ENCODE measurements around the gene SHCBP1L.
"Not testable (repeated sequence)": the region's sequence is repeated elsewhere in the genome, so short reads cannot be mapped to it uniquely, and the experiment has no call there.

SHCBP1L gene

DNA sequence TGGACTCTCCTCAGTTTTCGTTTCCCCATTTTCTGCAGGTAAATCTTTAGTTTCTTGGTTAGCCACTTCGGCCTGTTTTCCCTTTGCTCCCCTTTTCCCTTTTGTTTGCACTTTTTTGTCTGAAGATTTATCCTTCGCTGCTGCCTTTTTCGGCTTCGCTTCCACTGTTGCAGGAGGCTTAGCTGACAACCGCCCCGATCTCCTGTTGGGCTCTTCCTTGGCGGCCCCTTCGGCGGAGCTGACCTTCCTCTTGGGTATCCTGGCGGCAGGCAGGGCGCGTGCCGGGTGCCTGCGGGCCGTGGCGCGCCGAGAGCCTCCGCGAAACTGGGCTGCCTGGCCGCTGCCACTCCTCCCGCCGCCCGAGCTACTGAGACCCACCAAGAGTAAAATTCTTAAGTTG, 10.8 kb downstream of the SHCBP1L start:
- H3K18ac ChIP-seq (ENCODE audit: low read length); H3K79me1 ChIP-seq (ENCODE audit: low read depth, low read length); H3K9ac ChIP-seq (ENCODE audit: low read depth, low read length, poor library complexity); H3K9me3 ChIP-seq (replicated peaks in 1 of 2; ENCODE audit: control insufficient read depth in 2 of 2, insufficient read depth in 1 of 2, low read depth in 1 of 2, low read length in 2 of 2); H4K91ac ChIP-seq (ENCODE audit: low read depth, low read length, poor library complexity); H3K4ac ChIP-seq (ENCODE audit: low read length); H3K4me1 ChIP-seq (ENCODE audit: control insufficient read depth in 2 of 2, insufficient read depth in 1 of 2, low read depth in 1 of 2, low read length in 2 of 2); H4K8ac ChIP-seq (ENCODE audit: low read depth, low read length); H3K36me3 ChIP-seq (replicated peaks in 1 of 2; ENCODE audit: control insufficient read depth in 2 of 2, insufficient read depth in 2 of 2, low read length in 2 of 2); H2BK120ac ChIP-seq (ENCODE audit: low read depth, low read length); H2BK5ac ChIP-seq (ENCODE audit: low read length); H2BK15ac ChIP-seq (ENCODE audit: low read length); H3K14ac ChIP-seq (ENCODE audit: low read length); H3K23ac ChIP-seq (ENCODE audit: low read depth, low read length, poor library complexity); H3K4me2 ChIP-seq (ENCODE audit: insufficient read depth, low read length, poor library complexity, severe bottlenecking); H2AK5ac ChIP-seq (ENCODE audit: low read depth, low read length); H3K27ac ChIP-seq (replicated peaks; ENCODE audit: low read length); H3K4me3 ChIP-seq (ENCODE audit: low read length in 2 of 2); H2BK12ac ChIP-seq (ENCODE audit: low read length): not testable (repeated sequence)
- WGBS, 2 donors (ENCODE audit: extremely low coverage in 2 of 2, insufficient read length in 2 of 2, insufficient replicate concordance in 1 of 2): no CpG with 5 or more reads among the region's 25 CpGs
- H2AFZ ChIP-seq (ENCODE audit: low read length): peak overlapping the region; percentile 74
- peak; percentile 32 for DNase-seq (ENCODE audit: low spot score)
- H3K27me3 ChIP-seq (ENCODE audit: control insufficient read depth in 3 of 3, insufficient read depth in 3 of 3, low read depth in 1 of 3, low read length in 3 of 3): peaks cover 0 to 33% (median 0%) of the 10 kb centered on the region in 3 experiments

DNA sequence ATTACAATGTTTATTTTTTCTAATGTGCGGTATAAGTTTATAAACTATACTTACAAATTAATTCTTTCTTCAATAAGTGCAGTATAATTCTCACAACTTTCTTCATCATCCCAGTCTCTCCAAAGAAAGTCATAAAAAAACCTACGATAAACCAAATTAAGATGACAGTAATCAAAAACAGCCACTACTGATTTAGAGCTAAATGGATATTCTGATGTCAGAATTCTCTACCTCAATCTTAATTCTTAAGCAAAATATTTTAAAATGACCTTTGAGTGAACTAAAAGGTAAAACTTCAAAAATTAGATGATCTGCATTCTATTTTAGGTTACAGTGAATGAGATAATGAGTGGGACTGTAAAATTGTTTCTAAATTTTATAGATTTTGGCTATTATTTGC, 13.6 kb downstream of the SHCBP1L start:
- Histone ChIP-seq H3K14ac (ENCODE audit: low read length) (no peak overlapping the region), H3K4me3 (ENCODE audit: low read length in 2 of 2) (no peak overlapping the region)
- no CpG with 5 or more reads among the region's 2 CpGs for WGBS, 2 donors (ENCODE audit: extremely low coverage in 2 of 2, insufficient read length in 2 of 2, insufficient replicate concordance in 1 of 2)

DNA sequence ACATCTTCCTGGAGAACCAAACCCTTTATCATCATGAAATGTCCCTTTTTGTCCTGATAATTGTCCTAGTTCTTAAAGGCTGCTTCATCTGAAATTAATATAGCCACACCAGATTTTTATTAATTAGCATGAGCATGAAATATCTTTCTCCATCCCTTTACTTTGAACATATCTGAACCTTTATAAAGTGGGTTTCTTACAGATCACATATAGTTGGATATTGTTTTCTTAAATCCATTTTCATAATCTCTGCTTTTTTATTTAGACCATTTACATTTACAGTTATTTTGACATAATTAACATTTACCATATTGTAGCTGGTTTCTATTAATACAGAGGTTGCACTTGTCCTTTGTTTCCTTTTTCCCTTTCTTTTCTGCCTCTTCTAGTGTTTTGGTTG, 17.2 kb downstream of the SHCBP1L start:
- H2AFZ ChIP-seq (ENCODE audit: low read length): no peak overlapping the region
- H2BK120ac ChIP-seq (ENCODE audit: low read depth, low read length): no peak overlapping the region
- no peak overlapping the region for H4K8ac ChIP-seq (ENCODE audit: low read depth, low read length)
- no peak overlapping the region for H2BK15ac ChIP-seq (ENCODE audit: low read length)
- no peak overlapping the region for H2BK12ac ChIP-seq (ENCODE audit: low read length)
- H3K4me2 ChIP-seq (ENCODE audit: insufficient read depth, low read length, poor library complexity, severe bottlenecking): no peak overlapping the region
- no peaks in the 10 kb centered on the region for H3K79me1 ChIP-seq (ENCODE audit: low read depth, low read length)
- no peak overlapping the region for H2BK5ac ChIP-seq (ENCODE audit: low read length)
- H3K36me3 ChIP-seq (replicated peaks in 1 of 2; ENCODE audit: control insufficient read depth in 2 of 2, insufficient read depth in 2 of 2, low read length in 2 of 2): no peaks in the 10 kb centered on the region
- peaks cover 0 to 13% (median 0%) of the 10 kb centered on the region in 3 experiments for H3K27me3 ChIP-seq (ENCODE audit: control insufficient read depth in 3 of 3, insufficient read depth in 3 of 3, low read depth in 1 of 3, low read length in 3 of 3)
- no peak overlapping the region for H2AK5ac ChIP-seq (ENCODE audit: low read depth, low read length)
- no peak overlapping the region for H3K4ac ChIP-seq (ENCODE audit: low read length)
- H3K9ac ChIP-seq (ENCODE audit: low read depth, low read length, poor library complexity): no peak overlapping the region
- no peaks in the 10 kb centered on the region for H3K4me1 ChIP-seq (ENCODE audit: control insufficient read depth in 2 of 2, insufficient read depth in 1 of 2, low read depth in 1 of 2, low read length in 2 of 2)
- no peak overlapping the region for H3K4me3 ChIP-seq (ENCODE audit: low read length in 2 of 2)
- DNase-seq (ENCODE audit: low spot score): no peak
- no peak overlapping the region for H3K27ac ChIP-seq (replicated peaks; ENCODE audit: low read length)
- no peak overlapping the region for H3K14ac ChIP-seq (ENCODE audit: low read length)
- no peak overlapping the region for H3K23ac ChIP-seq (ENCODE audit: low read depth, low read length, poor library complexity)
- H3K9me3 ChIP-seq (replicated peaks in 1 of 2; ENCODE audit: control insufficient read depth in 2 of 2, insufficient read depth in 1 of 2, low read depth in 1 of 2, low read length in 2 of 2): no peaks in the 10 kb centered on the region
- H4K91ac ChIP-seq (ENCODE audit: low read depth, low read length, poor library complexity): no peak overlapping the region
- H3K18ac ChIP-seq (ENCODE audit: low read length): no peak overlapping the region

More for the DNA sequence above, 13.6 kb downstream of the SHCBP1L start:
- H3K27me3 ChIP-seq (ENCODE audit: control insufficient read depth in 3 of 3, insufficient read depth in 3 of 3, low read depth in 1 of 3, low read length in 3 of 3): peaks cover 0 to 33% (median 0%) of the 10 kb centered on the region in 3 experiments
- no peaks in the 10 kb centered on the region for H3K9me3 ChIP-seq (replicated peaks in 1 of 2; ENCODE audit: control insufficient read depth in 2 of 2, insufficient read depth in 1 of 2, low read depth in 1 of 2, low read length in 2 of 2)
- no peaks in the 10 kb centered on the region for H3K36me3 ChIP-seq (replicated peaks in 1 of 2; ENCODE audit: control insufficient read depth in 2 of 2, insufficient read depth in 2 of 2, low read length in 2 of 2)
- no peak overlapping the region for H2BK12ac ChIP-seq (ENCODE audit: low read length)
- H4K8ac ChIP-seq (ENCODE audit: low read depth, low read length): no peak overlapping the region
- no peak overlapping the region for H2BK5ac ChIP-seq (ENCODE audit: low read length)
- H3K27ac ChIP-seq (replicated peaks; ENCODE audit: low read length): no peak overlapping the region
- no peak overlapping the region for H3K9ac ChIP-seq (ENCODE audit: low read depth, low read length, poor library complexity)
- H3K18ac ChIP-seq (ENCODE audit: low read length): no peak overlapping the region
- no peak overlapping the region for H2BK120ac ChIP-seq (ENCODE audit: low read depth, low read length)
- H3K23ac ChIP-seq (ENCODE audit: low read depth, low read length, poor library complexity): no peak overlapping the region
- H3K4me2 ChIP-seq (ENCODE audit: insufficient read depth, low read length, poor library complexity, severe bottlenecking): no peak overlapping the region
- no peak overlapping the region for H2AFZ ChIP-seq (ENCODE audit: low read length)
- H4K91ac ChIP-seq (ENCODE audit: low read depth, low read length, poor library complexity): no peak overlapping the region
- H3K4me1 ChIP-seq (ENCODE audit: control insufficient read depth in 2 of 2, insufficient read depth in 1 of 2, low read depth in 1 of 2, low read length in 2 of 2): no peaks in the 10 kb centered on the region
- no peak overlapping the region for H3K4ac ChIP-seq (ENCODE audit: low read length)
- H2BK15ac ChIP-seq (ENCODE audit: low read length): no peak overlapping the region
- H3K79me1 ChIP-seq (ENCODE audit: low read depth, low read length): no peaks in the 10 kb centered on the region
- no peak overlapping the region for H2AK5ac ChIP-seq (ENCODE audit: low read depth, low read length)
- no peak for DNase-seq (ENCODE audit: low spot score)

DNA sequence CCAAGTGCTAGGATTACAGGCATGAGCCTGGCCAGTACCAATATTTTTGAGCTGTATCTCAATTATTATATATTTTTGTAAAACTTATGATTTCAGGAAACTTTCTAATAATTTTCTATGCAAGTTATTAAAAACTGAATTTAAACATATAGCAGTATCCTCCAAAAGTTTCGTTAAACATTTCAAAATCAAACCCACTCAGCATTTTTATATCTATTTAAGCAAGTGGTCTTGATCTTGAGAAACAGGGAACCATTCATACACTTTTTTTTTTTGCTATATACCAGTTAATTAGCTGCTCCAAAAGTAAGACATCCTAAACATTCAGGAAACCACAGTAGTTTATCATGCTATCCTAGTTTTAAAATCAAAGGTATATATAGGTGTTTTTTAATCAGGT, 22.0 kb downstream of the SHCBP1L start:
- Histone ChIP-seq H3K4me2 (ENCODE audit: insufficient read depth, low read length, poor library complexity, severe bottlenecking) (no peak overlapping the region), H3K4me3 (ENCODE audit: low read length in 2 of 2) (no peak overlapping the region), H3K14ac (ENCODE audit: low read length) (no peak overlapping the region), H3K4me1 (ENCODE audit: control insufficient read depth in 2 of 2, insufficient read depth in 1 of 2, low read depth in 1 of 2, low read length in 2 of 2) (no peaks in the 10 kb centered on the region), H3K79me1 (ENCODE audit: low read depth, low read length) (no peaks in the 10 kb centered on the region), H3K9ac (ENCODE audit: low read depth, low read length, poor library complexity) (no peak overlapping the region), H3K9me3 (replicated peaks in 1 of 2; ENCODE audit: control insufficient read depth in 2 of 2, insufficient read depth in 1 of 2, low read depth in 1 of 2, low read length in 2 of 2) (no peaks in the 10 kb centered on the region), H2BK5ac (ENCODE audit: low read length) (no peak overlapping the region), H2AFZ (ENCODE audit: low read length) (no peak overlapping the region), H4K91ac (ENCODE audit: low read depth, low read length, poor library complexity) (no peak overlapping the region), H2BK120ac (ENCODE audit: low read depth, low read length) (no peak overlapping the region), H2BK12ac (ENCODE audit: low read length) (no peak overlapping the region), H2AK5ac (ENCODE audit: low read depth, low read length) (no peak overlapping the region), H3K36me3 (replicated peaks in 1 of 2; ENCODE audit: control insufficient read depth in 2 of 2, insufficient read depth in 2 of 2, low read length in 2 of 2) (no peaks in the 10 kb centered on the region), H3K4ac (ENCODE audit: low read length) (no peak overlapping the region), H3K27me3 (ENCODE audit: control insufficient read depth in 3 of 3, insufficient read depth in 3 of 3, low read depth in 1 of 3, low read length in 3 of 3) (peaks cover 0 to 4% (median 0%) of the 10 kb centered on the region in 3 experiments), H2BK15ac (ENCODE audit: low read length) (no peak overlapping the region), H4K8ac (ENCODE audit: low read depth, low read length) (no peak overlapping the region), H3K23ac (ENCODE audit: low read depth, low read length, poor library complexity) (no peak overlapping the region), H3K27ac (replicated peaks; ENCODE audit: low read length) (no peak overlapping the region), H3K18ac (ENCODE audit: low read length) (no peak overlapping the region)
- DNase-seq (ENCODE audit: low spot score): no peak
- no CpG with 5 or more reads among the region's 1 CpG for WGBS, 2 donors (ENCODE audit: extremely low coverage in 2 of 2, insufficient read length in 2 of 2, insufficient replicate concordance in 1 of 2)
